CD4-positive, alpha-beta T cell treated with Interleukin-4 for 4 hours (primary cell): ENCODE measurements around the gene HBA1.
"Not testable (repeated sequence)": the region's sequence is repeated elsewhere in the genome, so short reads cannot be mapped to it uniquely, and the experiment has no call there.

Experiments used
- DNase-seq: peaks from one replicate; pipeline ENCODE4 v3.0.0-alpha.2; 2020

The HBA1 gene

DNA sequence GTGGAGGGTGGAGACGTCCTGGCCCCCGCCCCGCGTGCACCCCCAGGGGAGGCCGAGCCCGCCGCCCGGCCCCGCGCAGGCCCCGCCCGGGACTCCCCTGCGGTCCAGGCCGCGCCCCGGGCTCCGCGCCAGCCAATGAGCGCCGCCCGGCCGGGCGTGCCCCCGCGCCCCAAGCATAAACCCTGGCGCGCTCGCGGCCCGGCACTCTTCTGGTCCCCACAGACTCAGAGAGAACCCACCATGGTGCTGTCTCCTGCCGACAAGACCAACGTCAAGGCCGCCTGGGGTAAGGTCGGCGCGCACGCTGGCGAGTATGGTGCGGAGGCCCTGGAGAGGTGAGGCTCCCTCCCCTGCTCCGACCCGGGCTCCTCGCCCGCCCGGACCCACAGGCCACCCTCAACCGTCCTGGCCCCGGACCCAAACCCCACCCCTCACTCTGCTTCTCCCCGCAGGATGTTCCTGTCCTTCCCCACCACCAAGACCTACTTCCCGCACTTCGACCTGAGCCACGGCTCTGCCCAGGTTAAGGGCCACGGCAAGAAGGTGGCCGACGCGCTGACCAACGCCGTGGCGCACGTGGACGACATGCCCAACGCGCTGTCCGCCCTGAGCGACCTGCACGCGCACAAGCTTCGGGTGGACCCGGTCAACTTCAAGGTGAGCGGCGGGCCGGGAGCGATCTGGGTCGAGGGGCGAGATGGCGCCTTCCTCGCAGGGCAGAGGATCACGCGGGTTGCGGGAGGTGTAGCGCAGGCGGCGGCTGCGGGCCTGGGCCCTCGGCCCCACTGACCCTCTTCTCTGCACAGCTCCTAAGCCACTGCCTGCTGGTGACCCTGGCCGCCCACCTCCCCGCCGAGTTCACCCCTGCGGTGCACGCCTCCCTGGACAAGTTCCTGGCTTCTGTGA, at the start of gene HBA1:
Gene HBA1, plus strand, starts transcription at position 204 of the 906 bp plus-strand sequence. Its CDS starts 37 bp downstream, at position 241.
- not testable (repeated sequence) for DNase-seq

DNA sequence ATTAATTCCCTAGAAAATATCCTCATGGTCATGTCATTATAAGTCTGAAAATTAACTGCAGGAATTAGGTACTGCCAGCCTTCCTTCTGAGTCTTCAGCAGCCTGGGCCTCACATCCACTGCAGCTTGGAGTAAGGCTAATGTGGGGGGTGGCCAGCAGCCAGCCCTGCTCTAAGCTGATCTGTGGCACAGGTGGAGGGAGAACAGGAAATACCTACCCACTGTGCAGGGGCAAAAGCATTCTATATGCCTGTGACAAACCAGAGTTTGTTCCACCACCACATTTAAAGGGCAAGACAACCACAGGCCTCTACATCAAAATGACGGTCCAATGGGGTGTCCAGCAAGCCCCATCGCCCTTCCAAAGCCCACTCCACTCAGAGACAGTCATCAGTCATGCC, 47.4 kb upstream of the HBA1 start:
- DNase-seq, result no peak

DNA sequence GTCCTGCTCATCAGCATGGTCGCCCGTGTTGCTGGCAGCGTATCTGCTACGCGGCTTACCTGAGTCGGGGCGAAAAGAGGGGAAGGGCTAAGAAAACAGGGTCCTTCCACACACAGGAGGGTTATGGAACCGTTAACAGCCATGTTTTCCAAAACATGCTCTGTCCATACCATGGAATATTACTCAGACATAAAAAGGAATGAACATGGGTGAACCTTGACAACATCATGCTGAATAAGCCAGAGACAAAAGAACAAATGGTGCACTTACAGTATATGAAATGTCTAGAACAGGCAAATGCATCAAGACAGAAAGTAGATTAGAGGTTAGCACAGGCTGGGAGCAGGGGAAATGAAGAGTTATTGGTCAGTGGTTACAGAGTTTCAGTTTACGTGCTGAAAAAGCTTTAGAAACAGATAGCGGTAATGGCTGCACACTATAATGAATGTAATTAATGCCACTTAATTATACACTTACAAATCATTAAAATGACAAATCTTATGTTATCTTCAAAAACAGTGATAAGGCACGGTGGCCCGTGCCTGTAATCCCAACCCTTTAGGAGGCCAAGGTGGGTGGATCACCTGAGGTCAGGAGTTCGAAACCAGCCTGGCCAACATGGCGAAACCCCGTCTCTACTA, 45.8 kb upstream of the HBA1 start:
- no peak for DNase-seq

DNA sequence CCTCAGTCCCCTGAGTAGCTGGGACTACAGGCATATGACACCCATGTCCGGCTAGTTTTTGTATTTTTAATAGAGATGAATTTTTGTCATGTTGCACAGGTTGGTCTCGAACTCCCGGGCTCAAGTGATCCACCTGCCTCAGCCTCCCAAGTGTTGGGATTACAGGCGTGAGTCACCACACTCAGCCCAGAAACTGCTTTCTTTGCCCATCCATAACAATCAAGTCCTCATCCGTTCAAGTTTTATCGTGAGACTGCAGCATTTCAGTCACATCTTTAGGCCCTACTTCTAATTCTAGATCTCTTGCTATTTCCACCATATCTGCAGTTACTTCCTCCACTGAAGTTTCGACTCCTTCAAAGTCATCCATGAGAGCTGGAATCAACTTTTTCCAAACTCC, 44.4 kb upstream of the HBA1 start:
- DNase-seq, result no peak

DNA sequence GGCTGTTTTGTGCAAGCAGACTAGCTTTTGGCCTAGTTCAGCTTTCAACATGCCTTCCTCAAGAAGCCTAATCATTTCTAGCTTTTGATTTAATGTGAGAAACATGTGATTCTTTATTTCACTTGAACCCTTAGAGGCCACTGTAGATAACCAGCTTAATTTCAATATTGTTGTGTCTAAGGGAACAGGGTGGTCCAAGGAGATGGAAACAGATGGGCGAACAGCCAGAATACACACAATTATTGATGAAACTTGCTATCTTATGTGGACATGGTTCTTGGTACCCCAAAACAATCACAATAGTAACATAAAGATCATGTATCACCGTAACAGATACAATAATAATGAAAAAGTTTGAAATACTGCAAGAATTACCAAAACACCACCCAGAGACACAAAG, 42.8 kb upstream of the HBA1 start:
- no peak for DNase-seq

DNA sequence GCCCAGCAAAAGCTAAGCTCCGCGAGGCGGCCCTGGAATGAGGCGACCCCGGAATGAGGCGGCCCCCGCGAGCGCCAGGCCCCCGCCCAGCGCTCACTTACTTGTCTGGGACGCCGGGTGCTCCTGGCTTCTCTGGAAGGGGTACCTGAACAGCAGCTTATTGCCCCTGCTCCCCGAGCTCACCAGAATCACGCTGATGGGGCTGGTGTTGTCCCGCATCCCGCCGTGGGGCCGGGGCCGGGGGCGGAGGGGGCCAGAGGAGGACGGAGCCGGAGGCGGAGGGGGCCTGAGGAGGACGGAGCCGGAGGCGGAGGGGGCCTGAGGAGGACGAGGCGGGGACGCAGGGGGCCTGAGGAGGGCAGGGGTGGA, 38.4 kb upstream of the HBA1 start:
- DNase-seq, result no peak

DNA sequence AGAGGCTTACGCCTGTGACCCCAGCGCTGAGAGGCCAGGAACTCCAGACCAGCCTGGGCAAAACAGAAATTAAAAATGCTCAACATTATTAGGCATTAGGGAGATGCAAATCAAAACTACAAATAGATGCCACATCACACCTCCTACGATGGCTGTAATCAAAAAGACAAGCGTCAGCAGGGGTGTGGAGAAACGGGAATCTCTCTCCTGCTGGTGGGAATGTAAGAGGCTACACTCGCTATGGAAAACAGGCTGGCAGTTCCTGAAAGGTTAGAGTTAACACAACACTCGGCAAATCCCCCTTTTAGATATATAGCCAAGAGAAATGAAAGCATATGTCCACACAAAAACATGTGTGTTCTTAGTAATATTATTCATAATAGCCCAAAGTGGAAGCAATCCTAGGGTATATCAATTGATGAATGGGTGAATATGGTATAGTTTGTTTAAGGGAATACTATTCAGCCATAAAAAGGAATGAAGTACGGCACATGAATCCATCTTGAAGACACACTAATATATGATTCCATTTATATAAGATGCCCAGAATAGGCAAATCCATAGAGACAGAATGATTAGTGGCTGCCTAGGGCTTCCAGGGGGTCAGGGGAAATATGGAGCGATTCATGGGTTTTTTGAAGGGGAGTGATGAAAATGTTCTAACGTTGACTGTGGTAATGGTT, 36.2 kb upstream of the HBA1 start:
- DNase-seq, result no peak

DNA sequence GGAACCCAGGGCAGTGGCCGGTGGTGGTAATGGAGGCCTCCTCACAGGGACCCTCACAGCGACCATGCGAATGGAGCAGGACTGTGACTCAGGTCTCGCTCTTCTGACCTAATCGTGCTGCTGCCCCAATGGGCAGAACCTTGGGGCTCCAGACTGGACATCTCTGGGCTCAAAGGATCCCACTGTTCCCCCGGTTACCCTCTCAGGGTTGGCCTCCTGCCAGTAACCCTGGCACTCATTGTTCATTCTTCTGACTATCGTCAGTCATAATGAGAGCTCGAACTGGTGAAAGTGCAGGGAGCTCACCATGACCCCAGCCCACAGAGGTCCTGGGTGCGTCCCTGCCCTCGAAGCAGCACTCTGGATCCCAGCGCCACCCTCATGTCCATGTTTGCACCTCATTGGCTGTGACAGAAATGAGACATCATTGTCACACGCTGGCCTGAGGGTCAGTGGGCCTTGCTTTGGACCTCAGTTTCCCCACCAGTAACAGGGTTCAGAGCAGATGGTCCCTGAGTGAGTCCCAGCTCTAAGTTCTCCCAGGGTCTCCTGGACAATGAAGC, 34.0 kb upstream of the HBA1 start:
- no peak for DNase-seq

DNA sequence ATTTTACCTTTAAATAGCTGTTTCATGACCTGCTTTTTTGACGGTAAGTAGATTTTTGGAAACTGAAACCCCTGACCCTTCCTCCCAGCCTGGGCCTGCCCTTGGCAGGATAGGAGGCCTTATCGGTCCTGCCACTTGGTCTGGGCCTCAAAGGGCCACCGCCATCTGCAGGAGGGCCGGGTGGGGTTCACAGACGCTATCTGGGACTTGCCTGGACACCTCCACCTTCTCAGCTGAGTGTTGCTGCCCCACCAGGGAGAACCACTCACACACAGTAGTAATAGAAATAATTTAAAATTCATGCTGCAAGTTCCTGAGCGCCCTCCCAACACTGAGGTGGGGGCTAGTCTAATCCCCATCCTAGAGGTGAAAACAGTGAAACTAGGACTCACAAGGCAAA, 33.4 kb upstream of the HBA1 start:
- no peak for DNase-seq

DNA sequence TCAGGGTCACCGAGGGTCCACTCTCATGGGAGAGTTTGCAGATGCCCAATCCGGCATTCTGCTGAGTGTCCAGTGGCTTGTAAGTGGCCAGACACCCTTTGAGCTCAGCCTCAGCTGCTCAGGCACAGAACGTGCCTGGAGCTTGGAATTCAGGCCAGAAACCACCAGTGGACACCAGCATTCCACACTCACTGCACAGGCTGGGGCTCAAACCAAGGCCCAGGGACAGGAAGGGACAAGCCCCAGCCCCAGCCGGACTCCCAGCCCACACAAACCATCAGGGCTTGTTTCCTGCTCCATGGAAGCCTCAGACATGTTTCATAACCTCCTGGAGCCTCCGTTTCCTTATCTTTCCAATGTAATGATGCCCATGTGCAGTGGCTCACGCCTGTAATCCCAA, 33.0 kb upstream of the HBA1 start:
- no peak for DNase-seq

DNA sequence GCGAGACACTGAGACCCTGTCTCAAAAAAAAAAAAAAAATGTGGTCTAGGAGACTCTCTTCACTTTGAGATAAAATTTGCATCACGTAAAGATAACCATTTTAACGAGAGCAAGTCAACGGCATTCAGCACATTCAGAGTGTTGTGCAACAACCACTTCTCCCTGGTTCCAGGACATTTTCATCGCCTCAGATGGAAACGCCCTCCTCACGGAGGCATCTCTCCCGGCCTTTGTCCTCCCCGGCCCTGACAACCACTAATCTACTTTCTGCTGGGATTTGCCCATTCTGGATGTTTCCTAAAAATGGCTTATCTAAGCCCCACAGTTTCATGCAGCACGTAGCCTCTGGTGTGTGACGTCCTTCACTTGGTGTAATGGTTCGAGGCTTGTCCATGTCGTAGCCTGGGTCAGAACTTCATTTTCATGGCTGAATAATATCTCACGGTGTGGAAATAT, 31.7 kb upstream of the HBA1 start:
- DNase-seq, result no peak

DNA sequence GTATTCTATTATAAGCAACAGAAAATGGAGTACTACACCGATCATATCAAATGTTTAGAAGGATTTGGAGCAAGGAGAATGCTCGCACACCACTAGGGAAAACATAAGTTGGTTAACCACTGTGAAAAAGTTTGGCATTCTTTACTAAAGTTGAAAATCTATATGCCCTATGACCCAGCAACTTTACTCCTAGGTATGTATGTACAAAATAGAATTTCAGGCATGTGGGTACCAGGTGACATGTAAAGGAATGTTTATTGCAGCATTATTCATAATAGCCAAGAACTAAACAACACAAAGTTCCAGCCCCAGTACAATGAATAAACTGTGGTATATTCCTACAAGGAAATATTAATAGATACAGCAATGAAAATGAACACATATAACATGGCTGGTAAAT, 29.8 kb upstream of the HBA1 start:
- no peak for DNase-seq

DNA sequence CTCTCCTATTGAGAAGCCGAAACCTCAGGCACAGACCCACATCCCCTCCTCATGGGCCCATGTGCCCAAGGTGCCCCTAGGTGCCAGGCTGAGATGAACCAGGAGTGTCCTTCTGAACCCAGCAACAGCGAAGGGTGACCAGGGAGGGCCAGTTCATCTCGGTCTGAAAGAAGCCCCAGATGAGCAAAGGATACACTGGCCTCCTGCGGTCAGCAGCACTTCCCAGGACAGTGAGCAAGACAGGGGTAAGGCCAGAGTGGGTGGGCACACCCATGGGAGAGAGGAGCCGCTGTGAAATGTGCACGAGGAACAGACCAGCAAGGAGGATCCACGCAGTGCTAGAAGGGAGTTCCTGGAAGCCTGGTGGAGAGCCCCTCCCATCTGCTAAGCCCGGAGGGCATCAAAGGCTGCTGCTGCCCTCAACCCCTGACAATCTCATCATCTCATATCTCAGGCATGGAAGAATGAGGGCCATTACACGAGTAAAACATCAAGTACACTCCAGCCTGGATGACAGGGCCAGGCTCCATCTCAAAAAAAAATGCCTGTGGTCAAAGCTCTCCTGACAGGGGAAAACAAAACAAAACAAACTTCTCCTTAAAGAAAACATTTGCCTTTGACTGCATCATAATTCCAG, 27.3 kb upstream of the HBA1 start:
- DNase-seq, result no peak

DNA sequence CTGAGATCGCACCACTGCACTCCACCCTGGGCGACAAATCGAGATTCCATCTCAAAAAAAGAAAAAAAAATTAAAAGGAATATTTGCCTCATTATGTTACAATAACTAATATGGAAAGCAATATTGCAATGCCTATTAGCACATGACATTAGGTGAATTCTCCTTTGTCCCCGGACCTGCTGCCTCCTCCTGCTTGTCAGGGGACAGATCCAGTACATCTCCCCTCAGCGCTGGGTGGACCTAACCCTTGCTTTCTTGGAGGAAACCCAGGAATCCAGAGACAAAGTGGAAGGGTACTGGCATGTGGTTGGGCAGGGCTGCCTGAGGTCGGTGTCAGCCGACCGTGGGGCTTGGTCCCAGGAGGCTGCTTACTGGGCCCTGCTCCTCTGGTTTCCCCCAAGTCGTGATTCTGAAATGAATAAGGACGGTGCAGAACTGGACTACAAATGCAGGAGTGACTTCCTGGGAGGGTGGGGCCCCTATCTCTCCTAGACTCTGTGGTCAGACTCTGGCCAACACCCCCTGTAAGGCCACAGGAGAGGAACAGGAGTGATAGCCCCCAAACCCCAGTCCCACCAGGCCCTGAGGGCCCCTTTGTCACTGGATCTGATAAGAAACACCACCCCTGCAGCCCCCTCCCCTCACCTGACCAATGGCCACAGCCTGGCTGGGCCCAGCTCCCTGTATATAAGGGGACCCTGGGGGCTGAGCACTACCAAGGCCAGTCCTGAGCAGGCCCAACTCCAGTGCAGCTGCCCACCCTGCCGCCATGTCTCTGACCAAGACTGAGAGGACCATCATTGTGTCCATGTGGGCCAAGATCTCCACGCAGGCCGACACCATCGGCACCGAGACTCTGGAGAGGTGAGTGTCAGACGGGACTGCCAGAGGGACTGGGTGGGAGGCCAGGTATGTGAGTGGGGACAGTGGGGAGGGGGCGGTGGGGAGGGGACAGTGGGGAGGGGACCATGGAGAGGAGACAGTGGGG, 24.0 kb upstream of the HBA1 start, which contains the start of gene HBZ:
Gene HBZ, plus strand, starts transcription at position 504 of the 988 bp plus-strand sequence. Its CDS starts 266 bp downstream, at position 770.
- DNase-seq, result no peak

DNA sequence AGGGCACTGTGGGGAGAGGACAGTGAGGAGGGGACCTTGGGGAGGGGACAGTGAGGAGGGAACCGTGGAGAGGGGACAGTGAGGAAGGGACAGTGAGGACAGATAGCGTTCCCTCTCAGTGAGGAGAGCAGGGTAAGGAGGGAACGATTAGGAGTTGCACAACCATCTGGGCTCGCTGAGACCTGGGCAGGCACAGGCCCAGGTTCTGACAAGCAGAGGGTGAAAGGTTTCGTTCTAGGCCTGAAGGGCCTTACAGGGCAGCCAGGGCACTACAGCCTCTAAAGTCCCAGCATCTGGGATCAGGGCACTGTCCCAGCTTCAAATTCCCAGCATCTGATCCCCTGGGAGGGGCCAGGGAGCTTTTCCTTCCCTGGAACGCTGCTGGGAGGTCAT, 23.4 kb upstream of the HBA1 start:
- DNase-seq, result not testable (repeated sequence)

DNA sequence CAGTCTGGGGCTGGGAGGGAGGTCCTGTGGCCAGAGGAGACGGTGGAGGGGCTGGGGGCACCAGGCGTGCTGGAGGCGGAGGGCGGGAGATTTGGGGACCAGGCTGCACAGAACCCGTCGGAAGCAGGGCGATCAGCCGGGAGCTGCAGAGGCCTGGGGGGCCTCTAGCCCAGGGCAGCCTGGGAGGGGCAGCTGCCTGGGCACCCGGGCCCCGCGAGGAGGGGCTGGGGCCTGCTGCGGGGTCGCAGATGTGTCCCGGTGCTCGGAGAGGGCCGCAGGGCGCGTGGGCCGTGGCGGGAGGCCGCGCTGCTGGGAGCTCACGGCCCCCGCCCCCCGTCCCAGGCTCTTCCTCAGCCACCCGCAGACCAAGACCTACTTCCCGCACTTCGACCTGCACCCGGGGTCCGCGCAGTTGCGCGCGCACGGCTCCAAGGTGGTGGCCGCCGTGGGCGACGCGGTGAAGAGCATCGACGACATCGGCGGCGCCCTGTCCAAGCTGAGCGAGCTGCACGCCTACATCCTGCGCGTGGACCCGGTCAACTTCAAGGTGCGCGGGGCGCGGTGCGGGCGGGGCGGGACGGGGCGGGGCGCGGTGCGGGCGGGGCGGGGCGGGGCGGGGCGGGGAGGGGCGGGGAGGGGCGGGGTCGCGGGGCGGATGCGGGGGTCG, 22.8 kb upstream of the HBA1 start:
- DNase-seq, result not testable (repeated sequence)

DNA sequence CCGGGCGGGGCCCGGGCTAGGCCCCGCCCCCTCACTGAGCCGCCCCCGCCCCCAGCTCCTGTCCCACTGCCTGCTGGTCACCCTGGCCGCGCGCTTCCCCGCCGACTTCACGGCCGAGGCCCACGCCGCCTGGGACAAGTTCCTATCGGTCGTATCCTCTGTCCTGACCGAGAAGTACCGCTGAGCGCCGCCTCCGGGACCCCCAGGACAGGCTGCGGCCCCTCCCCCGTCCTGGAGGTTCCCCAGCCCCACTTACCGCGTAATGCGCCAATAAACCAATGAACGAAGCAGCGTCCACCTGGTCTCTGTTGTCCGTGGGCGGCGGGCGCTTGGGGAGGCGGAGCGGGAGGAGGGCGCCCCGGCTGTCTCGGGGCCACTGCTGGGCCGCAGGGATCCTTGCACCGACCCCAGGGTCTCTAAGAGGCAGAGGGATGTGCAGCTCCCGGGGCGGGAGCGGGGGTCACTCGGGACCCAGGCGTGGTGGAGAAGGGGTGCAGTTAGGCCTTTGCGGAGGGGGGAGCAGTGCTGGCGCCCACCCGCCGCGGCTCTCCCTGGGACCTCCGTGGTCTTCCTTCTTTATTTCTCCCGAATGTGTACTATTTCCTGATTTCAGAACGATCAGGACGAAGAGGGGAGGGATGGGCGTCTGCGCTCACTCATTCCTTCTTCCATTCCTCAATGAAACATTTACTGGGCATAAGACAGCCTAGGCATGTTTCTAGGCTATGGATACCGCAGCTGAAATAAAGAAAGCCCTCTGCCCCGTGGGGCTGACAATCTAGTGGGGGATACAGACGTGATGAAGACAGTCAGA, 22.1 kb upstream of the HBA1 start:
- no peak for DNase-seq

DNA sequence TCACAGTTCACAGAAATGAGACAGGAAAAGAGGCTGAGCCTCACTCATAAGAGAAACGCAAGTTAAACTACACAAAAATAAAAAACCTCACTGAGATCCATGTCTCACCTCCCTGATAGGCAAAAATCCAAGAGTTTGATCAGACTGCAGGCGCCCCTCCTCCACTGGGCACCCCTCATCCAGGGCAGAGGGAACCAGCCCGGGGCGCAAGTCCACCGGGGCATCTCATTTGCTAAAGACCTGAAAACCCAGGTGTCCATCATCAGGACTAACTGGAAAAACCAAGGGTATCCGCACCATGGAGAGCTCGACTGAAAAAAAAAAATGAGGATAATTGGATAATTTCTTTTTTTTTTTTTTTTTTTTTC, 21.5 kb upstream of the HBA1 start:
- no peak for DNase-seq

DNA sequence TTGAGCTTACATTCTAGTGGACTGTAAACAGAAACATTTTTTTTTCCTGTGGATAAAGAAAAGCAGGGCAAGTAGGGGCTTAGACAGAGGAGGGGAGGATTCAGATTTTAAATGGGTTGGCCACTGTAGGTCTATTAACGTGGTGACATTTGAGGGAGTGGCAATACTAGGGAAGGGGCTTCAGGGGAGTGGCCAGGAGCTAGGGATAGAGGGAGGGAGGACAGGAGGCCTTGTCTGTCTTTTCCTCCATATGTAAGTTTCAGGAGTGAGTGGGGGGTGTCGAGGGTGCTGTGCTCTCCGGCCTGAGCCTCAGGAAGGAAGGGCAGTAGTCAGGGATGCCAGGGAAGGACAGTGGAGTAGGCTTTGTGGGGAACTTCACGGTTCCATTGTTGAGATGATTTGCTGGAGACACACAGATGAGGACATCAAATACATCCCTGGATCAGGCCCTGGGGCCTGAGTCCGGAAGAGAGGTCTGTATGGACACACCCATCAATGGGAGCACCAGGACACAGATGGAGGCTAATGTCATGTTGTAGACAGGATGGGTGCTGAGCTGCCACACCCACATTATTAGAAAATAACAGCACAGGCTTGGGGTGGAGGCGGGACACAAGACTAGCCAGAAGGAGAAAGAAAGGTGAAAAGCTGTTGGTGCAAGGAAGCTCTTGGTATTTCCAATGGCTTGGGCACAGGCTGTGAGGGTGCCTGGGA, 17.2 kb upstream of the HBA1 start:
- DNase-seq, result no peak
